ENCODE measurements around the gene GRK3. TPM values are rescaled to one million over a fixed set of nuclear protein-coding genes. Genes with fewer than 3 reads are reported as not detected.

The GRK3 gene
- total and polyA plus RNA-seq, 2 of the 4 experiments (the other 2 are of a cell fraction) = 0.58 to 1.6 TPM

DNA sequence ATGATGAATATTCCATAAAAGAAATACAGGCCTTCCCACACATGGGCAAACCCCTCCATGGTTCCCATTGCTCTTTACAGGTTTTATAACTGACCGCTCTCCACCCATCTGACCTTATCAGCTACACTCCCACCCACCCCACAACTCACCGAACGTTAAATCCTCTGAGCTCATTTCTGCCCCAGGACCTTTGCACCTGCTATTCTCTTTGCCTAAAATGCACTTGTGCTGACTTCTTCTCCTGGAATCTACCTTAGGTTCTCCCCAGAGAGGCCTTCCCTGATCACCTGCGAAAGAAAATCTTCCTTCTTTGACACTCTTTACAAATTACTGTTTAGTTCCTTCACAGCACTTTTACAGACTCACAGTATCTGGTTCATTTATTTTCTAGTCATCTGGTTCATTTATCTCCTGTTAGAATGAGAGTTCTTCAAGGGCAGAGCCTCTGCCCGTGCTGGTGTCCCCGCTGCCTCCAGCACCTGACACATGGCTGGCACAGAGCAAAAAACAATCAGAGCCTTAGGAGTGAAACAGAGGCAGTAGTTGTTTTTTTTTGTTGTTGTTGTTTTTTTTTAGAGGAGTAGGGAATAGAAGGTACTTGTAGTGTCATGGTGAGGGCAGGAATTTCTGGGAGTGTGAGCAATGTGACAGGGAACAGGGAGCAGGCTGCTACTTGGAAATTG, 21.6 kb upstream of the GRK3 start:
- no peak overlapping the region for H2BK15ac ChIP-seq (ENCODE audit: low read depth, low read length)
- no peaks in the 10 kb centered on the region for H3K9me1 ChIP-seq (ENCODE audit: insufficient read depth, low read length)
- WGBS, 2 experiments (ENCODE audit: extremely low coverage in 2 of 2, insufficient read length in 1 of 2) = 86% methylated on average over 4 of the region's 6 CpGs; no CpG with 5 or more reads in 1 of the 2 experiments
- peaks cover 3% of the 10 kb centered on the region for H3K9me3 ChIP-seq (ENCODE audit: control insufficient read depth, insufficient read depth, low read length)
- ChIA-PET POLR2A (ENCODE audit: unreplicated experiment) (no interaction called here), CTCF (no interaction called here)
- in situ Hi-C loops (cut with MboI; ENCODE audit: low sequenced_read_pairs) = no loop called here
- no peak overlapping the region for H2AFZ ChIP-seq (replicated peaks; ENCODE audit: low read length, poor library complexity)
- H2AK9ac ChIP-seq (replicated peaks; ENCODE audit: low read depth, low read length, poor library complexity) = no peak overlapping the region
- no peak overlapping the region for H3K27ac ChIP-seq (ENCODE audit: insufficient read depth, low read length)
- H2BK20ac ChIP-seq (ENCODE audit: low read depth, low read length) = no peak overlapping the region
- H3K4me3 ChIP-seq (ENCODE audit: insufficient read depth, low read depth, low read length) = no peak overlapping the region
- no peak overlapping the region for H3K18ac ChIP-seq (ENCODE audit: low read depth, low read length)
- no peak overlapping the region for H3K23ac ChIP-seq (ENCODE audit: low read depth, low read length)
- DNase-seq (no peak), ATAC-seq (ENCODE audit: low read depth) (no peak)
- H3K56ac ChIP-seq (ENCODE audit: extremely low read depth, insufficient read depth, low read length) = no peak overlapping the region
- H4K8ac ChIP-seq (ENCODE audit: low read depth in 2 of 2, low read length in 2 of 2) = no peak overlapping the region
- H3K4me2 ChIP-seq (ENCODE audit: low read depth, low read length) = no peak overlapping the region
- no peak overlapping the region for H2AK5ac ChIP-seq (ENCODE audit: low read depth, low read length)
- H4K5ac ChIP-seq (ENCODE audit: low read depth, low read length) = no peak overlapping the region
- no peak overlapping the region for H3K4ac ChIP-seq (ENCODE audit: low read depth, low read length)
- dilution Hi-C loops (cut with HindIII; ENCODE audit: low sequenced_read_pairs, unreplicated experiment) = no loop called here
- no peak for TF ChIP-seq FOS (IDR thresholded peaks at IDR 0.05; ENCODE audit: low read depth, low read length)
- TF ChIP-seq MAFK (IDR thresholded peaks at IDR 0.05; ENCODE audit: low read depth, low read length) = no peak
- no peak for TF ChIP-seq RCOR1 (IDR thresholded peaks at IDR 0.05; ENCODE audit: insufficient replicate concordance, low read length)
- TF ChIP-seq, protein P1, sequence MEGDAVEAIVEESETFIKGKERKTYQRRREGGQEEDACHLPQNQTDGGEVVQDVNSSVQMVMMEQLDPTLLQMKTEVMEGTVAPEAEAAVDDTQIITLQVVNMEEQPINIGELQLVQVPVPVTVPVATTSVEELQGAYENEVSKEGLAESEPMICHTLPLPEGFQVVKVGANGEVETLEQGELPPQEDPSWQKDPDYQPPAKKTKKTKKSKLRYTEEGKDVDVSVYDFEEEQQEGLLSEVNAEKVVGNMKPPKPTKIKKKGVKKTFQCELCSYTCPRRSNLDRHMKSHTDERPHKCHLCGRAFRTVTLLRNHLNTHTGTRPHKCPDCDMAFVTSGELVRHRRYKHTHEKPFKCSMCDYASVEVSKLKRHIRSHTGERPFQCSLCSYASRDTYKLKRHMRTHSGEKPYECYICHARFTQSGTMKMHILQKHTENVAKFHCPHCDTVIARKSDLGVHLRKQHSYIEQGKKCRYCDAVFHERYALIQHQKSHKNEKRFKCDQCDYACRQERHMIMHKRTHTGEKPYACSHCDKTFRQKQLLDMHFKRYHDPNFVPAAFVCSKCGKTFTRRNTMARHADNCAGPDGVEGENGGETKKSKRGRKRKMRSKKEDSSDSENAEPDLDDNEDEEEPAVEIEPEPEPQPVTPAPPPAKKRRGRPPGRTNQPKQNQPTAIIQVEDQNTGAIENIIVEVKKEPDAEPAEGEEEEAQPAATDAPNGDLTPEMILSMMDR (conservative IDR thresholded peaks at IDR 0.05; ENCODE audit: low read depth, low read length) = no peak
- no peak for TF ChIP-seq POLR2A (IDR thresholded peaks at IDR 0.05; ENCODE audit: low read depth, low read length)
- no peak for TF ChIP-seq RAD21 (IDR thresholded peaks at IDR 0.05; ENCODE audit: low read length)
- TF ChIP-seq, protein P2, sequence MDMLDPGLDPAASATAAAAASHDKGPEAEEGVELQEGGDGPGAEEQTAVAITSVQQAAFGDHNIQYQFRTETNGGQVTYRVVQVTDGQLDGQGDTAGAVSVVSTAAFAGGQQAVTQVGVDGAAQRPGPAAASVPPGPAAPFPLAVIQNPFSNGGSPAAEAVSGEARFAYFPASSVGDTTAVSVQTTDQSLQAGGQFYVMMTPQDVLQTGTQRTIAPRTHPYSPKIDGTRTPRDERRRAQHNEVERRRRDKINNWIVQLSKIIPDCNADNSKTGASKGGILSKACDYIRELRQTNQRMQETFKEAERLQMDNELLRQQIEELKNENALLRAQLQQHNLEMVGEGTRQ (IDR thresholded peaks at IDR 0.05; ENCODE audit: low read depth, low read length) = no peak
- TF ChIP-seq MXI1 (IDR thresholded peaks at IDR 0.05; ENCODE audit: borderline replicate concordance, low read depth, low read length) = no peak
- TF ChIP-seq MAZ (IDR thresholded peaks at IDR 0.05; ENCODE audit: borderline replicate concordance, low read depth, low read length) = no peak
- TF ChIP-seq CEBPB (IDR thresholded peaks at IDR 0.05; ENCODE audit: low read depth, low read length) = no peak
- intact Hi-C loops (cut with micrococcal nuclease) = no loop called here
- H3K4me1 ChIP-seq (ENCODE audit: control insufficient read depth, insufficient read depth, low read length) = no peaks in the 10 kb centered on the region
- H3K79me1 ChIP-seq (ENCODE audit: low read depth in 1 of 2, low read length in 2 of 2) = no peaks in the 10 kb centered on the region
- H3K9ac ChIP-seq (ENCODE audit: low read depth, low read length) = no peak overlapping the region
- no peak overlapping the region for H4K91ac ChIP-seq (ENCODE audit: insufficient read depth, low read depth, low read length)
- no peaks in the 10 kb centered on the region for H3K36me3 ChIP-seq (ENCODE audit: control insufficient read depth, insufficient read depth, low read length)
- H2BK120ac ChIP-seq (ENCODE audit: low read depth, low read length) = no peak overlapping the region
- no peak overlapping the region for H3K14ac ChIP-seq (replicated peaks; ENCODE audit: low read depth, low read length)
- H4K20me1 ChIP-seq (ENCODE audit: insufficient read depth, low read length) = no peaks in the 10 kb centered on the region
- no TSS peak for BruUV-seq (replicated peaks)
- H3K27me3 ChIP-seq (ENCODE audit: control insufficient read depth, insufficient read depth, low read length) = peaks cover 2% of the 10 kb centered on the region
- H2BK5ac ChIP-seq (ENCODE audit: low read depth, low read length, poor library complexity, severe bottlenecking) = no peak overlapping the region

Measured in IMR-90 (cell line).